Measurements from ENCODE around the gene RALGPS1. TPM values are rescaled to one million over a fixed set of nuclear protein-coding genes. Genes with fewer than 3 reads are reported as not detected.

The RALGPS1 gene
- polyA plus RNA-seq, 3 donors = 23.3 to 32.3 (median 23.3) TPM

DNA sequence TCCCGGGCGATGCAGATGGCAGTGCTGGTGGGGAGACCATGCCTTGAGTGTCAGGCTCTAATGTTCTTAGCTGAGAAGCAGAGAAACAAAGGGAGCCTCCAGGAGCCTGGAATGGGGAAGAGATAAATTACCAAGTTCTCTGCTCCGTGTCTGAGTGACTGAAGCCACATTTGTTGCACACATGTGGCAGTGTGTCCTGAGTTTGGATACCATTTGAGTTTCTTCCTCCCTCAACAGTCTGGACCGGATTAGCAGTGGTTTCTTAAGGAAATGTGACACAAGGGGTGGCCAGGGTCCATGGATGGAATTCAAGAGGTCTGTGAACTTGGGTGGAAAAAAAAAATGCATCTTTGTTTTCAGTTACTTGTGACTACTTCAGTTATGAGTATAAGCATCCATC is 299.3 kb downstream of the RALGPS1 start:
- no peak for DNase-seq (ENCODE audit: extremely low read depth in 1 of 11, low read depth in 9 of 11, low spot score in 4 of 11)

DNA sequence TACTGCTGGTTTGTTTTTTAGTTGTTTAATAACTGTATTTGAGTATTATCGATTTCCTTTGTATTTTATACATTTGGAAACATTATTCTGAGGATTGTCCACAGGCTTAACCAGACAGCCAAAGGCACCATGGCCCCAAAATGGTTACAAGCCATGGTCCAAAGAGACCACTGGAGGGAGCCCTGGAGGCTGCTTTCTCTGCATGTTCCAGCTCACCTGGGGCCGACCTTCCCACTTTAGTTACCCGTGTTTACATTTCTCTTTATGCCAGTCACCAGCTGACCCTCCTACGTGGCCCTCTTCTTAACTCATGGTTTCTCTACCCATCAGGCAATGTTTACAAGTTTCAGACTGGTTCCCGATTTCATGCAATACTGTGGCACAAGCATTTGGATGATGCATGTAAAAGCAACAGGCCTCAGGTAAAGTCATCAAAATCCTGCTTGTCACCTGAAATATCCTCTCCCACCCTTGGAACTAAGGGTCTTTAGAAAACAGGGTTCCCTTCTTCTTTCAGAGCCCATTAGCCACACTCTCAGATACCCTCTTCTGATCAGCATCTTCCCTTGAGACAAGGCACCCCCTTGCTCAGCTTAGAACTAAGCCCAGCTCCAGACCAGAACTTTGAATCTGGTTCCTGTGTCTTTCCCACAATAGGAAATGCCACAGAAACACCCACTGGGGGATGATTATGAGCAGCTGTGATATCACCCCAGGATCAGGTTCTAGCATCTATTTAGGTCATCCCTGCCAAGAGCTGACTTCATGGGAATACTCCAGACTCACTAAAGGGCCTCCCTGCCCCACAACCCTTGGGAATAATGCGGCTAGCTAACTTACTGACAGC is 300.1 kb downstream of the RALGPS1 start:
- peak in 5 of 11 donors; percentile 39 to 65 (median 52) for DNase-seq (ENCODE audit: extremely low read depth in 1 of 11, low read depth in 9 of 11, low spot score in 4 of 11)

DNA sequence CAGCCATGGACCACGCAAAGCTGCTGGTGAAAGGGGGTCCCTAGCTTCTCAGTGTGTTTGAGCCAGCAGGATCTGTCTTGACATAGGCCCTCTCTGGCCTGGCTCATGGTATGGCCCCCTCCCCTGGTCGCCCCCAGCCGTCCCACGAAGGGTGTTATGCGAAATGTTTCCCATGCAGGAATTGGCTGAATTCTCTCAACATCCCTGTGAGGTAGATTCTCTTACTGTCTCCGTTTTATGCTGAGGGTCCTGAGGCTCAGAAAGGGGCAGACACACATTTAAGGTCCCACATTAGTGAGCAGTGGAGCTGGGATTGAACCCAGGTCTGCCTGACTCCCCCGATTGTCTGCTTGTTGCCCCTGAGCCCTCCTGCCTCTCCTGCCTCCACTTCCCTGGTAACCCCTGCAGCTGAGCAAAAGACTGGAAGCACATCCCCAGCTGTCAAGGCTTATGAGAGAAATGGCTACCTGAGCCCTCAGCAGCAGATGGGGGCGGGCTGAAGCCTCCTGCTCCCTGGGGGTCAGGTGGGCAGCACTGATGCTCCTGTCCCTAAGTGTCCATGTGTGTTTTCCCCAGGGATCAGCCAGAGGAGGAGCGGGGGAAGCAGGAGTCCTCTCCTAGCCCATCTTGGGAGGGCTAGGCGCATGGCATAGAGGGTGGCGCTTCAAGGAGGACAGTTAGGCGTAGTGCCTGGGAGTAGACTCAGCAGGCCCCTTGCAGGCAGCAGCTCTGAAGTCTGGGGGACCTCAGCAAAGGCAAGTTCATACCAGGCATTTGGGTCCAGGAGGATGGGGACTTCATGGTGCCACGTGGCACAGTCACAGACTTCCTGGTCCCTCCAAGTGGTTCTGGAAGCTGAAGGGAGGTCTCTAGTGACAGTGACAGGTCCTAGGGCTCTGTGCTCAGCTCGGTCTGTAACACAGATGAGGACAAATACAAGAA is 301.0 kb downstream of the RALGPS1 start:
- no peak for DNase-seq (ENCODE audit: extremely low read depth in 1 of 11, low read depth in 9 of 11, low spot score in 4 of 11)

DNA sequence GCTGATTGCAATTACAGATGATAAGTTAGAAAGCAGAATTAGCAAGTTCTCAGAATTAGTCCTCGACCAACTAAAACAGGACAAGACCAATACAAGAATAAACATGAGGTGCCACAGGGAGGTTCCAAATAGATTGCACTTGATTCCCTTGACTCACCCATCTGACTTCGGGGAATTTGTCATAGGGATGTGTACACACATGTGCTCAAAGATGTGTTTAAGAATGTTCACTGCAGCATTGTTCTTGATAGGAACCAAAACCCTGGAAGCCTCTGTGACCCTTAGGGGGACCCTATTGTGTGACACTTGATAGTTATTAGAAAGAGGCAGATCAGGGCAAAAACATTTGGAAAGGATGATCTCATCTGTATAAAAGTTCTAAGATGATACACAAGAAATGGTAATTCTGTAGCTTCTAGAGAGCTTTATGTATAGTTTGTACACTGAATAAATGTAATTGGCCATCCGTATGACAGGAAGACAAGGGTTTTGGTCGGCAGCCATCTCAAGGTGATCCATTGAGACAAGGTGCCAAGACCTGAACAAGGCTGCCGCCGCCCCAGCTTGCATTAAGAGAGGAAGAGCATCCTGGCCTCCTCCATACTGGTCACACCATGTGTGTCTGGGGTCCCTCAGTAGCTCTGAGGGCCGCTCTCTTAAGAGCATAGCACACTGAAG is 301.8 kb downstream of the RALGPS1 start:
- DNase-seq (ENCODE audit: extremely low read depth in 1 of 11, low read depth in 9 of 11, low spot score in 4 of 11) = no peak

DNA sequence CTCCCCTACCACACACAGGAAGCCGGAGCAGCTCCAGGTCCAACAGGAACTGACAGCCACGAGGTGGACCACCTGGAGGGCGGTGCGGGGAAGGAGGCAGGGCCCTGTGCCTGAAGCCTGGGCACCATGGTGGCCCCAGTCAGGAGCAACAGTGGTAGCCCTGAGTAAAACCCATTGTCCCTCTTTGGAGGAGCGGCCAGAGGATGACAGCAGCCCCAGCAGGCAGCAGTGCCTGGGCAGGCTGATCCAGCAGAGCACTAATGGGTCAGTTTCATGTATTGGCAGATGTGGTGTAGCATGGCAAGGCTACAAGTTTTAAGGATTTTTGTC is 302.3 kb downstream of the RALGPS1 start:
- DNase-seq (ENCODE audit: extremely low read depth in 1 of 11, low read depth in 9 of 11, low spot score in 4 of 11) = no peak

DNA sequence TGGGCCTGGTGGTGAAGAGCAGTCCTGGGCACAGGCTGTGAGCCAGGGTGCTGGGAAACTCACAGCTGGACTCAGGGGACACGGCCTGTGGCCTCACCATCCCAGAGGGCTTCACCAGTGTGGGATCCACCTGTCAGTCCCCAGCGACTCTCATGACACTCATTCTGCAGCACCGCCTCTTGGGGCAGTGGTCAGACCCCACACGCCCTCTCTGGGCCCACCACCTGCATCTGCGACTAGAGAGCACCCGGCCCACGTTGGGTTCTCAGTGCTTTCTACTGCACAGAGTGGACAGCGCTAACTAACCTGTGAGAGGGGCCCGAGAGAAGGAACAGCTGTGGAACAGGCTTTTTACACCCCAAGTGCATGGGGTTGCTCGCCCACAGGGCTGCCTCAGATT is 304.2 kb downstream of the RALGPS1 start:
- no peak for DNase-seq (ENCODE audit: extremely low read depth in 1 of 11, low read depth in 9 of 11, low spot score in 4 of 11)

DNA sequence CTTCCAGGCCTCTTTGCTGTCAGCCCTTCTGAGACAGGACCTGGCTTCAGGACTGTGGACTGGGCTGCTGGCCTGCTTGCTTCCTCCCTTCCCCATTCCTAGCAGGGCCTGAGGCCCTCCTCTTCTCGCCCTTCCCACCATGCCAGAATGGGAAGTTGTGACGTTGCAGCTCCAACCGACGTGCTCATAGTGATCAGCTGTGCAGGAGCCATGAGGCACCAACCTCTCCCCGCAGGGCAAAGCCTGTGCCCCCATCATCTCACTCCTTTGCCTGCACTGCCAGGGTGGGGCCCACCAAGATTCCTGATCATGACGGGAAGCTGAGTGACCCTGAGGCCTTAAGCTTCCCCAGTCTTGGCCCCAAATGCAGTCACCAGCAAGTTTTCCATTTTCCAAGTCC is 304.9 kb downstream of the RALGPS1 start:
- DNase-seq (ENCODE audit: extremely low read depth in 1 of 11, low read depth in 9 of 11, low spot score in 4 of 11) = no peak

DNA sequence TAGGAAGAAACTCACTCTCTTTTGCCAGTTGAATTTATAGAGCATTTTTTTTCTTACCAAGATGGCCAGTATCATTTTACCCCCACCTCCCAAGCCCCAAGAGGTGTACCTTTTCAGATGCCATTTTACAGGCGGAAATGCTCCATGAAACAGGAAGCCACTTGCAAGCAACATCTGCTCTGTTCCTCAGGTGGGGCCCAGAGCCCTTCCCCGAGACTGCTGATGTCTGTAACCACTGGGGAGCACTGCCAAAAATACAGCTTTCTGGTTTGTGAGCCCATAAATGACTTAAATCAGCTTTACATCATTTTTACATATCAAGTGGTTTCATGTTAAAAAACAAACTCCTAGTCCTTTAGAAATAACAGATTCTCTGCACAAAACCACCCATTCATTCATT is 307.1 kb downstream of the RALGPS1 start:
- DNase-seq (ENCODE audit: extremely low read depth in 1 of 11, low read depth in 9 of 11, low spot score in 4 of 11) = no peak

DNA sequence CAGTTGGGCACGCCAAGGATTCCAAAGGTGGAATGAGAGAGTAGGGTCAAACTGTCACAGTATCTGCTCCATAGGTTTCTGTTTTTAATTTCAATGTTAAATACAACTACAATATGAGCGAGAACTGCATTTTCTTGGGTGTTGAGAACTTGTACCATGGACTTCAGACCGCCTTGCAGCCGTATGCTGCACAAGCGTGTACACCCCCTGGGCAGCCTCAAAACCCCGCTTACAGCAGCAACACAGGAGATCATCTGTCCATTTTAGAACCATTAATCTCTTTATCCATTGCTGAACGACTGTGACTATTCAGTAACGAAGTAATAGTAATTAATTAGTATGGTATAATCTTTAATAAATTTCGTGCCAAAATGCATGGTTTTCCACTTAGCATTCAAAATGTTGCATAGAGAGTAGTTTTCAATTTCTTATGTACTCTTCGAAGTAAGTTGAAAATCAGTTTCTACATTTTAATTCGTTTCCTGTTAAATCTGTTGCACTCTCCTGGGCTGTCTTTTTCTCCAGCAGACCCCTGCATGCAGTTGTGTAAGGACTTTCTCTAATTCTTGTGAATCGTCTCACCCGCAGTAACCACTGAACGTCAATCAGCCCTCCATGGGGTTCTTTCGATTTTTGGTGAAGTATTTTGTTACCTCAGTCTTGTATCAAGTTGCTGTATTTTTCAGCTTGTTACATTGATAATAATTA is 308.0 kb downstream of the RALGPS1 start:
- DNase-seq (ENCODE audit: extremely low read depth in 1 of 11, low read depth in 9 of 11, low spot score in 4 of 11) = no peak

DNA sequence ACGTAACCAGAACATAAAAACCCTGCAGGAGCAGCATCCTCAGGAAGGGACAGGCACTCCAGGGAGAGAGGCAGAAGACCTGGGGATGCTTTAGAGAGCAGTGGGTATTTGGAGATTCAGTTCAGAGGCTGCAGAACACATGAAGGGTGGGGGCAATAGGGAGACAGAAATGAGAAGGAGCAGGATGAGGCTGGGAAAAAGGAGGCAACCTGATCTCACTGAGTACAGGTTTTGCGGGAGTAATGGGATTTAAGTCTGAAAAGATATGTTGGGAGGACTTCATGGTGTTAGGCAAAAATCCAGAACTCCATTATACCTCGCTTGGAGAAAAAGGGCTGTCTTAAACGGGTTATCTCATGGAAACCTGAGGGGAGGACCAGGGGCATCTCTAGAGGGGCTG is 308.7 kb downstream of the RALGPS1 start:
- no peak for DNase-seq (ENCODE audit: extremely low read depth in 1 of 11, low read depth in 9 of 11, low spot score in 4 of 11)

DNA sequence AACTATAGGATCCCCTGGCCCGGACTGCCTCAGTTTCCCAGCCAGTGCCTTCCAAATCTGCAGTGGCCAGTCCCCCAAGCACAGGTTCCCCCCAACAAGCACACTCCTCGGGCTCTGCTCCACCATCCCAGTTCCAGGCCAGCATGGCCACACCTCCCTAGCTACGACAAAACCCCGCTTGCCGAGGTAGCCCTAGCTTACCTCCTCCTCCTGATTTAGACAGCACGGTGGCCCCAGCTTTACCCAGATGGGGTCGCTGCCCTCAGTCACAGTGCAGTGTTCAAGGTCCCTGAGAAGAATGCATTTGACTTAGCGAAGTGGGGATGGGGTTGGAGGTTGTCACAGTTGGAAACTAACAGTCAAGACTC is 309.2 kb downstream of the RALGPS1 start:
- DNase-seq (ENCODE audit: extremely low read depth in 1 of 11, low read depth in 9 of 11, low spot score in 4 of 11) = no peak

DNA sequence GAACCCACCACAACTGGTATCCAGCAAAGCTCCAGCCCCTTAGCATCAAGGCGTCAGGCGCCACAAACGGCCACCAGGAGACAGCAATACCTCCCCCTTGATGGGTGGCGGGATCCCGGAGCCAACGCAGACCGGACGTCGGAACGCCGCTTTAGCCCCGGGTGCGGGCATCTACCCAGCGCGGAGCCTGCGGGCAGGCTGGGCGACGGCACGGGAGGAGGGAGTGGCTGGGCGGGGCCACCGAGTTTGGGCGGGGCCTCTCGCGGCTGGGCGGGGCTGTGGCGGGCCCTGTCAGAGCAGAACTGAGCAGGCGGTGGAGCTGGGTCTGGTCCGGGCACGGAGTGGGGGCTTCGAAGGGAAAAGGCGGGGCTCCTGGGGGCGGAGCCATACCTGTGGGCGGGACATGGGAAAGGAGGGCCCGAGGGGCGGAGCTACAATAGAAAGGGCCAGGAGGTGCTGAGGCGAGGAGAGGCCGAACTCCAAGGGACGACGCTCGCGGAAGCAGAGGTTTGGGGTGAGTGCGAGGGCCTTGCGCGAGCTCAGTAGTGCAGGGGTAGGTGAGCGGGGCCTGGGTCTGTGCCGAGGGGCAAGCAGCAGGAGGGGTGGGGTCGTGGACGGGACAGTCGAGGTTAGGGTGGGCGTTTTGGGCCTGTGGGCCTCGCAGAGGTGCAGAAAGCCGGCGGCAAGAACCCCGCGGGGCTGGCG is 309.7 kb downstream of the RALGPS1 start:
- peak; percentile 64 to 89 (median 79) for DNase-seq (ENCODE audit: extremely low read depth in 1 of 11, low read depth in 9 of 11, low spot score in 4 of 11)

DNA sequence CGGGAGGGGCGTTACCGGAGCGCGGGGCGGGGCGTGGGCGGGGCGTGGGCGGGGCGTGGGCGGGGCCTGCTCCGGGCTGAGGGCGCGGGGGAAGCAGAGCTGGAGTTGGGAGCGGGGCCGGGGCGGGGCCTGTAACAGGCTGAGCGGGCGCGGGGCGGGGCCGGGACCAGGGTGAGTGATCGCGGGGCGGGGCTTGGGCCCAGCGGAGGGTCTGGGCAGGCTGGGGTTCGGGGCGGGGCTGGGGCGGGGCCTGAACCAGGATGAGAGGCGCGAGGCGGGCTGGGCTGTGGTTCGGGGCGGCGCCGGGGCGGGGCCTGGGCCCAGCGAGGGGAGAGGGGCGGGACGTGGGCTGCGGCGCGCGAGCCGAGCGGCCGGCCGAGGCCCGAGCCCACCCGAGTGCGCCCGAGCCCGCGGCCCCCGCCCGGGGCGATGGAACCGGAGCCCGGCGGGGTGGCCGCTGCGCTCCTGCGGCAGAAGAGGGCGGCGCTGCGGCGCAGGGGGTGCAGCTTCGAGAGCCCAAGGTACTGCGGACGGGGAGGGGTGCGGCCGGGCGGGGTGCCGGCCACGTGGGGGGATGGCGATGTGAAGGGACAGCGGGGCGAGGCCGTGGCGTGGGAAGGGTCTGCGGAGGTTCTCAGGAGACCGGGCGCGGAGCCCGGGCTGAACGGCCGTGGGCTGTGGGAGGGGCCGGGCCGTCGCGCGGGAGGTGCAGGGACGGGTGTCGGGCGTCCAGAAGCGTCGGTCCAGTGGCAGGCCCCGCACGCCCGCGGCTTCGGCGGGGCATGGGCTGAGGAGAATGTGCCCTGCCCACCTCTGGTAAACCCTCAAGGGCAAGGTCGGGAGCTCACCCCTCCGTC is 310.5 kb downstream of the RALGPS1 start:
- DNase-seq (ENCODE audit: extremely low read depth in 1 of 11, low read depth in 9 of 11, low spot score in 4 of 11) = peak; percentile 56 to 94 (median 90)

DNA sequence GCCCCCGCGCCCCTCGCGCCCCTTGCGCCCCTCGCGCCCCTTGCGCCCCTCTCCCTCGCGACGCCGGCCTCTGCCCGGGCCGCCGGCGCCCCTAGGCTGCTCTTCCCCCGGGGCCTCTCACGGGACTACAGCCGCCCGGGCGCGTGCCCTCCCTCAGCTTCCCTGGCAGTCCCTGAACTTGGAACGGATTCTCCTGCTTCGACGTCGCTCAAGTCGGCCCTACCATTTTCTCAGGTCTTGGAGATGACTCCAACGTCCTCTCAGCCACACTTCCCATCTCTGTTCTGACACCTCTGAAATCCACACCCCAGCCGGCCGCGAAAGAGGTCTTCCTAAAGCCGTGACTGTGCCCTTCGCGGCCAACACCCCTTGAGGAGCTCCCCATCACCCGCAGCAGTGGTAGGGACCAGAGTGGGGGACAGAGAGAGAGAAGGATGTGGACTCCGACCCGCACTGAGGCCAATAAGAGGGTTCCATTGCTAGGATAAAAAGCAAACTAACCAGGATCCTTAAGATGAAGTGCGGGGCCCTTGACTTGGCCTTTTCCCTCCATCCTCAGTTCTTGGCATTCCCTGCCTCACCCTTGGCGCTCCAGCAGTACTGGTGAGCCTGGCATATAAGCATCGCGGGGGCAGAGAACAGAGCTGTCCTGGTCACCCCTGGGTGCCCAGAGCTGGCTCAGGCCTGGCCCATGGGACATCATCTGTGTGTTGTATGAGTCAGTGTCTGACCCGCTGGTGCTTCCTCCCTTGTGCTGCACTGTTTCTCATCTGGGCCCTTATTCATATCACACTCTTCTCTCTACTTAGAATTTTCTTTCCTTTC is 311.4 kb downstream of the RALGPS1 start:
- DNase-seq (ENCODE audit: extremely low read depth in 1 of 11, low read depth in 9 of 11, low spot score in 4 of 11) = no peak

DNA sequence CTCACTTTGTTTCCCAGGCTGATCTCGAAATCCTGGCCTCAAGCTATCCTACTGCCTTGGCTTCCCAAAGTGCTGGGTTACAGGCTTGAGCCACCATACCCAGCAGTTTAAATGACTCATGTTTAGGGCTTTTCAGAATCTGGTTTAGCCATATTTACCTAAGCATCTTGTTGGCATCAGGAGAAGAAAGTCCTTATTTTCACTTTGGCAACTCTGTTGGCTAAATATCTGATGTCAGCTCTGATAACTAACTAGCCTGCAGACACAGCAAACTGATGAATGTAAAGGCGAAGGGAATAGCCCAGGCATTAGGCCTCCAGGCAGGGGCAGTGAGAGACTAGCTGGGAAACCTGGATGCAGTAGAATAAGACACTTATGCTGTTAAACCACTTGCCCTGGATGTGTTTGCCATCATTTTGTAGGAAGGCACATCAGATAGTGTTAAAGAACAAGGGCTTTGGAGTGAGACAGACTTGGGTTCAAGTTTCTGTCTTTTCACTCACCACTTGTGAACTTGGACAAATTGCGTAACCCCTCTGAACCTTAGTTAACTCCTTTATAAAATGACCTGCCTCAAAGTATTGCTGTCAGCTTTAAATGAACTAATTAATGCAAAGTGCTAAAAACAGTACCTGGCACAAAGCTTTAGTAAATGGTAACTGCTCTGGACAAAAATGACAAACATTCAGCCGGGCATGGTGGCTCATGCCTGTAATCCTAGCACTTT is 315.3 kb downstream of the RALGPS1 start:
- no peak for DNase-seq (ENCODE audit: extremely low read depth in 1 of 11, low read depth in 9 of 11, low spot score in 4 of 11)

DNA sequence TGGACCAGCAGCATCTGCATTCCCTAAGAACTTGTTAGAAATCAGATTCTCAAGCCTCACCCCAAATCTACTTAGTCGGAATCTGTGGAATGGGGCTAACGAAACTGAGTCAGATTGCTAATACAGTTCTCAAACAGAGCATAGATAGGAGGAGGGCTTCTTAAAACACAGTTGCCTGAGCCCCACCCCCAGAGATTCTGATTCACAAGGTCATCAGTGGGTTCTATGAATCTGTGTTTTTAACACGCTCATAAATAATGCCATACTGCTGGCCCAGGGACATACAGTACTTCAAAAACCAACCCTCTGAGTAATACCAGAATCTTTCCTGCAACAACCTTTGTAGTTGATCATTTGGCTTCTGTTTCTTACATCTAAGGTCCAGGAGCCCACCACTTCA is 317.1 kb downstream of the RALGPS1 start:
- no peak for DNase-seq (ENCODE audit: extremely low read depth in 1 of 11, low read depth in 9 of 11, low spot score in 4 of 11)

Data from renal cortex interstitium (tissue), 11 donors.